Eye (tissue), 1 donor: ENCODE results near the gene GOLGA8K.
"Not testable (repeated sequence)": the region's sequence is repeated elsewhere in the genome, so short reads cannot be mapped to it uniquely, and the experiment has no call there.

Experiments used
- DNase-seq: peaks from one replicate; pipeline ENCODE4 v3.0.0-alpha.2; 2015

GOLGA8K gene

DNA sequence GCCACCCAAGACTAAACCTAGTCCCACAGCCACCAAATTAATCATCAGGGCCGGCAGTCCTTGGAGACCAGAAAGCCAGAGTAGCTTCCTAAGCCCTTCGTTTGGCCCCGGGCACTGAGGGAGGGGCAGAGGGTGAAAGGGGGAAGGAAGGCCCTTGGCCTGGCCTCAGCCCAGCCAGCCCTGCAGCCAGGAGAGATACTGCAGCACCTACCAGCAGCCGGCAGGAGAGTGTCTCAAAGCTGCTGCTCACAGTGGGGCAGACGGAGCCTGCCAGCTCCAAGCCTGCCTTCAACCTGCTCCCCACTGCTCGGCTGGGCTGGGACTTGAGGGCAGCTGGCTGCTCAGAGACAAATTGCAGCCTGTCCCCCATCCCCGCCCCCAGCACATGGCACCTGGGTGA, 50.3 kb downstream of the GOLGA8K start:
- not testable (repeated sequence) for DNase-seq

DNA sequence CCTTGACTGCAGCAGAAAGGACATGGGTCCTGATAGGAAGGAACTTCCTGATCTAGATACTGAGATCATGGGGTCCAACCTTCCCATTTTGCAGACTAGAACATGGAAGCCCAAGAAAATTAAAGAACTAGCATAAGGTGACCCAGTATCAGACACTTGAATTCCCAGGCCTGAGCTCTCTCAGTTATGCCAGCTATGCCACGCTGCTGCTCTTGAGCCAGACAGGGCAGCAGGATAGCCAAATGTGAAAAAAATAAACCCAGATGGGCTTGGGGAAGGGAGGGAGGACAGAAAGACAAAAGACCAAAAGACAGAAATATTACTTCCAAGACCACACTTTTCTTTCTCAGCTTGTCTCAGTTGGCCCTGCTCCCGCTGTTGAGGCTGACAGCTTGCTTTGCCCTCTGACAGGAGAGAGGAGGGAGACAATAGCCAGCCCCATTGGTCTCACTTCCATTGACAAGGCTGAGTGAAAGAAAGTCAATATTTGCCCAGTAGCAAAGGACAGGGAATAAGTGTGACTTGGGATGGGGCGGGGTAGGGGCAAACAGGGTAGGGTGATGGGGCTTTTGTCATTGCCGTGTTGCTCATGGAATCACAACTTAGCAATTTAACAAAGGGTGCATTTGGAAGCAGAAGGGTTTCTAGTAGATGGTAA, 52.4 kb downstream of the GOLGA8K start:
- DNase-seq = not testable (repeated sequence)

DNA sequence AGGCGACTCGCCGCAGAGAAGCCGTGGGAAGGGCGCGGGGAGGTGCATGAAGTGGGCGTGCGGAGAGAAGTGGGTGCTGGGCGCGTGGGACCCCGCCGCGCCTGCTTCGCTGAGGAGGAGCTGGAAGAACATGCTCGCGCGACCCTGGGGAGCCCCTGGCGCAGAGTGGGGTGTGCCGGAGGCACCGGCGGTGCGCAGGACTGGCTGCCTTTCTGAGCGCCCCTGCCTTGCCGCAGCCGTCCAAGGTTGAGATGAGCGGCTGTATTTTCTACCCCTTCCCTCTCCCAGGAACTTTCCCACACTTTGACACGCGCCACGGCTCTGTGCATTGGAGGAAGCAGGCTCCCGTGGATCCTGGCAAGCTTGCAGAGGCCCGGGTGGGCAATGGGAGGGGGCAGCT, 56.1 kb downstream of the GOLGA8K start:
- DNase-seq = not testable (repeated sequence)

DNA sequence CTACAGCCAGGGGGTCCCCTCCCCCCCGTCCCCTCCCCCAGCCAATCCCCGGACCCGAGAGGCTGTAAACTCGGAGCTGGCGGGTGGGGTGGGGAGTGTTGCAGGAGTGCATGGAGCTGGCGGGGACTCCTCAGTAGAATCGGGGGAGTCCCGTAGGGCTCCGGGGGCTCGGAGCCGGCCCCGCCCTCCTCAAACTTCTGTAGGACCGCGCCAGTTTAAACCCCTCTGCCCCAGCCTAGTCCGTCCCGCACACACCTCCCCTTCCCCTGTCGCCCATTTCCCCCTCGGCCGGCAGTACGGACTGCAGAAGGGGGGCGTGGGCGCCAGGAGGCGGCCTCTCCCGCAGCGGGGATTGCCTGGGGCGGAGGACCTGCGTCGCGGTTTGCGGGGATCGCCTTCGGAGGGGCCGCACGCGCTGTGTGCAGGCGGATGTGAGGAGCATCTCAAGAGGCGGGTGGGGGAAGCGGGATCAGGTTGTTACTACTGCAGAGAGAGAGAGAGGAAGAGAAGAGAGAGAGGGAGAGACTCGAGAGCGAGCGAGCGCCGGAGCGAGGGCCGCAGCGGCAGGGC, 57.0 kb downstream of the GOLGA8K start:
- DNase-seq = not testable (repeated sequence)

DNA sequence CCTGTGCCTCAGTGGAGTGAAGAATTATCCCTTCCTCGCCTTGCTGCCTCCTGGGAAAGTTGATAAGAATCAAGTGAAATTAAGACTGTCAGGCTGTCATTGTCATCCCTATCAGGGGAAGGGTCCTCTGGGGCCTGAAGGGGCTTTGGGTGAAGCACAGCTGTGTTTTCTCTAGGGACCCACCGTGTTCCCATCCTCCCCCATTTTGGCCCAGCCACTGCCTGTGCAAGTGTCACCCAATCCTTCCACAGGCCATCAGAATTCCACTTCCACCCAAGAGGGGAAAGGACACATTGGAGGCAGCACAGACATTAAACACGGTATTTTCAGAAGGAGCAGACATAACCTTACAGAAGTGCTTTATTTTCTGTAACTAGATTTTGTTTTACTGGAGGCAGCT, 59.2 kb downstream of the GOLGA8K start:
- peak; percentile 10 for DNase-seq
